Chondrocyte (in vitro differentiated cells): ENCODE data around the gene MBNL2. TPM values are rescaled to one million over a fixed set of nuclear protein-coding genes. Genes with fewer than 3 reads are reported as not detected.

Experiments used
- DNase-seq: peaks from one replicate; pipeline ENCODE4 v3.0.0; 2021; ENCODE audit warnings: mixed read lengths, low spot score
- H3K27ac Mint-ChIP-seq: one replicate; pipeline ENCODE4 v1.8.0; 2021; ENCODE audit warnings: mild to moderate bottlenecking, moderate library complexity, mixed read lengths; ENCODE audit not compliant: unreplicated experiment
- H3K27me3 Mint-ChIP-seq: 2 replicates; pipeline ENCODE4 v1.8.0; 2021; ENCODE audit warnings: low read depth, mixed read lengths
- H3K36me3 Mint-ChIP-seq: 2 replicates; pipeline ENCODE4 v1.8.0; 2021; ENCODE audit warnings: low read depth, mixed read lengths
- H3K4me1 Mint-ChIP-seq: 2 replicates; pipeline ENCODE4 v1.8.0; 2021; ENCODE audit warnings: low read depth, mild to moderate bottlenecking, mixed read lengths
- H3K4me3 Mint-ChIP-seq: one replicate; pipeline ENCODE4 v1.8.0; 2021; ENCODE audit warnings: mild to moderate bottlenecking, moderate library complexity, mixed read lengths; ENCODE audit not compliant: unreplicated experiment
- H3K9me3 Mint-ChIP-seq: 2 replicates; pipeline ENCODE4 v1.8.0; 2021; ENCODE audit warnings: low read depth, mixed read lengths
- CTCF ChIP-seq: fragments of 200-600 bp; sonication (generic); IDR thresholded peaks from 2 replicates; pipeline ENCODE4 v1.5.0; 2021; ENCODE audit warnings: antibody characterized with exemption, mild to moderate bottlenecking, moderate library complexity
- total RNA-seq: library from RNA; stranded (reverse); gene quantifications from 3 replicates; pipeline ENCODE4 v1.2.1, GENCODE V29; 2021

Gene MBNL2
- total RNA-seq, 1 donor from 2014 or later: 41.3 TPM

GRCh38 chr13:97191615-97192014 lies 30.5 kb upstream of the MBNL2 start:
- Mint-ChIP-seq H3K27me3 (no peaks in the 10 kb centered on the region), H3K4me1 (peaks cover 14% of the 10 kb centered on the region)

DNA sequence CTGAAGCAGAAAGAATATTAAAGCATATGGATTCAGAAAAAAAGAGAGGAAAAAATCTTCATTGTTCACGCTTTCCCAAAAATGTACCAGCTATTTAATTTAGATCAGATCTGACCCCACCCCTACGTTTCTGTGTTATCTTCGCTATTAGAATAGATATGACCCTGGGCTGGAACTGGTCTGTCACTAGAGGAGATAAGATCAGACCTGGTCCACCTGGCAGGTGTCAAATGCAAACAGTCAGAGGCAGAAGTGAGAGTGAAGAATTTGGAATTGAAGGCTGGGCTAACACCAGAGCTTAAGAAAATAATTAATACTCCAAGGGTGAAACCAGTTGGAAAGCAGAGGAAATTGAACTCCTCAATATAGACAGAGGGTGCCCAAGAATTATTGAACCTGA lies 30.0 kb upstream of the MBNL2 start:
- Mint-ChIP-seq H3K27me3 (no peaks in the 10 kb centered on the region), H3K9me3 (no peaks in the 10 kb centered on the region), H3K27ac (no peak overlapping the region), H3K36me3 (no peaks in the 10 kb centered on the region), H3K4me1 (peaks cover 14% of the 10 kb centered on the region), H3K4me3 (no peak overlapping the region)
- TF ChIP-seq CTCF: no peak
- no peak for DNase-seq

More at GRCh38 chr13:97191615-97192014, 30.5 kb upstream of the MBNL2 start:
- no peak overlapping the region for H3K4me3 Mint-ChIP-seq
- no peak for DNase-seq
- TF ChIP-seq CTCF: no peak
- no peaks in the 10 kb centered on the region for H3K9me3 Mint-ChIP-seq
- H3K36me3 Mint-ChIP-seq: no peaks in the 10 kb centered on the region
- no peak overlapping the region for H3K27ac Mint-ChIP-seq

GRCh38 chr13:97193577-97193976 lies 28.6 kb upstream of the MBNL2 start:
- Mint-ChIP-seq H3K27ac (no peak overlapping the region), H3K27me3 (no peaks in the 10 kb centered on the region), H3K9me3 (no peaks in the 10 kb centered on the region), H3K4me1 (peaks cover 14% of the 10 kb centered on the region), H3K36me3 (no peaks in the 10 kb centered on the region), H3K4me3 (no peak overlapping the region)
- DNase-seq: no peak
- TF ChIP-seq CTCF: no peak

DNA sequence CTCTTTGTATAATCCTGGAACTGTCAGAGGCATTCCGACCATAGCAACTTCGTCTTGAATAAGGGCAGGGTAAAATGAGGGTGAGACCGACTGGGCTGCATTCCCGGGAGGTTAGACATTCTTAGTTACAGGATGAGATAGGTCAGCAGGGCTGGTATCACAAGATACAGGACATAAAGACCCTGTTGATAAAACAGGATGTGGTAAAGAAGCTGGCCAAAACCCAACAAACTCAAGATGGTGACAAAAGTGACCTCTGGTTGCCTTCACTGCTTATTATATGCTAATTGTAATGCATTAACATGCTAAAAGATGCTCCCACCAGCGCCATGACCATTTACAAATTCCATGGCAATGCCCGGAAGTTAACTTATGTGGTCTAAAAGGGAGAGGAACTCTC lies 27.7 kb upstream of the MBNL2 start:
- H3K27me3 Mint-ChIP-seq: no peaks in the 10 kb centered on the region
- H3K9me3 Mint-ChIP-seq: no peaks in the 10 kb centered on the region
- H3K4me3 Mint-ChIP-seq: no peak overlapping the region
- H3K27ac Mint-ChIP-seq: no peak overlapping the region
- no peak for TF ChIP-seq CTCF
- peaks cover 14% of the 10 kb centered on the region for H3K4me1 Mint-ChIP-seq
- no peaks in the 10 kb centered on the region for H3K36me3 Mint-ChIP-seq
- no peak for DNase-seq

- no peak overlapping the region for H3K4me3 Mint-ChIP-seq
- no peak overlapping the region for H3K27ac Mint-ChIP-seq
- no peaks in the 10 kb centered on the region for H3K36me3 Mint-ChIP-seq
- TF ChIP-seq CTCF: no peak
- H3K4me1 Mint-ChIP-seq: peaks cover 23% of the 10 kb centered on the region
- no peak for DNase-seq
- no peaks in the 10 kb centered on the region for H3K27me3 Mint-ChIP-seq
- H3K9me3 Mint-ChIP-seq: no peaks in the 10 kb centered on the region
Observed at GRCh38 chr13:97196340-97196739, 25.8 kb upstream of the MBNL2 start.
